Parathyroid adenoma (tissue), 2 donors: Measurements from ENCODE around the gene OR10H1.
"Not testable (repeated sequence)": the region's sequence is repeated elsewhere in the genome, so short reads cannot be mapped to it uniquely, and the experiment has no call there.

ENCODE experiments used
- H2AFZ ChIP-seq: fragments of 300-600 bp; sonication (generic); one replicate; pipeline ENCODE4 v1.7.0; 2017; ENCODE audit warnings: antibody characterized with exemption, mild to moderate bottlenecking
- H3K27ac ChIP-seq: fragments of 300-600 bp; sonication (generic); one replicate; pipeline ENCODE4 v1.7.0; 2017
- H3K27me3 ChIP-seq: fragments of 300-600 bp; sonication (generic); one replicate; pipeline ENCODE4 v1.7.0; 2017; ENCODE audit warnings: low read length; ENCODE audit not compliant: control insufficient read depth, insufficient read depth
- H3K36me3 ChIP-seq: fragments of 300-600 bp; sonication (generic); one replicate; pipeline ENCODE4 v1.7.0; 2017; ENCODE audit warnings: low read length; ENCODE audit not compliant: control insufficient read depth, insufficient read depth
- H3K4me1 ChIP-seq: fragments of 300-600 bp; sonication (generic); one replicate; pipeline ENCODE4 v1.7.0; 2017; ENCODE audit warnings: control low read depth
- H3K4me2 ChIP-seq: fragments of 300-600 bp; sonication (generic); one replicate; pipeline ENCODE4 v1.7.0; 2017; ENCODE audit warnings: low read length
- H3K4me3 ChIP-seq: fragments of 300-600 bp; sonication (generic); one replicate; pipeline ENCODE4 v1.7.0; 2017; ENCODE audit warnings: low read depth, low read length
- H3K79me2 ChIP-seq: fragments of 300-600 bp; sonication (generic); one replicate; pipeline ENCODE4 v1.7.0; 2017; ENCODE audit warnings: control low read depth
- H3K9ac ChIP-seq: fragments of 300-600 bp; sonication (generic); one replicate; pipeline ENCODE4 v1.7.0; 2017; ENCODE audit warnings: mild to moderate bottlenecking
- H3K9me3 ChIP-seq: fragments of 300-600 bp; sonication (generic); one replicate; pipeline ENCODE4 v1.7.0; 2017; ENCODE audit warnings: low read length; ENCODE audit not compliant: control insufficient read depth
- CTCF ChIP-seq: fragments of 300-600 bp; sonication (generic); IDR thresholded peaks from one replicate; pipeline ENCODE4 v1.7.0; 2017; ENCODE audit warnings: antibody characterized with exemption, mild to moderate bottlenecking
- donor health status: primary hyperparathyroidism.

OR10H1 gene

GRCh38 chr19:15776264-15776663 is 39.2 kb downstream of the OR10H1 start:
- Histone ChIP-seq H3K9ac (no peak overlapping the region), H3K4me2 (no peak overlapping the region), H3K27ac (no peak overlapping the region), H3K4me3 (no peak overlapping the region), H3K27me3 (peaks cover 4% of the 10 kb centered on the region), H3K4me1 (peaks cover 5% of the 10 kb centered on the region), H2AFZ (no peak overlapping the region), H3K36me3 (no peaks in the 10 kb centered on the region), H3K79me2 (no peaks in the 10 kb centered on the region), H3K9me3 (no peaks in the 10 kb centered on the region)
- no peak for TF ChIP-seq CTCF

GRCh38 chr19:15775249-15775648 is 40.2 kb downstream of the OR10H1 start:
- Histone ChIP-seq H3K27me3 (peaks cover 4% of the 10 kb centered on the region), H3K27ac (no peak overlapping the region), H3K9ac (no peak overlapping the region), H3K79me2 (no peaks in the 10 kb centered on the region), H2AFZ (no peak overlapping the region), H3K9me3 (no peaks in the 10 kb centered on the region), H3K4me2 (no peak overlapping the region), H3K4me3 (no peak overlapping the region), H3K36me3 (no peaks in the 10 kb centered on the region), H3K4me1 (peaks cover 3% of the 10 kb centered on the region)
- TF ChIP-seq CTCF: no peak

GRCh38 chr19:15774159-15774558 is 41.3 kb downstream of the OR10H1 start:
- not testable (repeated sequence) for H3K27ac ChIP-seq, H3K4me2 ChIP-seq

GRCh38 chr19:15769586-15769985 is 45.9 kb downstream of the OR10H1 start:
- H3K4me1 ChIP-seq: no peaks in the 10 kb centered on the region
- no peaks in the 10 kb centered on the region for H3K79me2 ChIP-seq
- no peak overlapping the region for H3K4me3 ChIP-seq
- H3K27me3 ChIP-seq: no peaks in the 10 kb centered on the region
- no peak overlapping the region for H3K4me2 ChIP-seq
- H2AFZ ChIP-seq: no peak overlapping the region
- no peak overlapping the region for H3K27ac ChIP-seq
- H3K9ac ChIP-seq: no peak overlapping the region
- no peaks in the 10 kb centered on the region for H3K9me3 ChIP-seq
- no peaks in the 10 kb centered on the region for H3K36me3 ChIP-seq
- TF ChIP-seq CTCF: no peak

More at GRCh38 chr19:15774159-15774558, 41.3 kb downstream of the OR10H1 start:
- H3K9me3 ChIP-seq, H2AFZ ChIP-seq, H3K4me3 ChIP-seq, H3K27me3 ChIP-seq, H3K79me2 ChIP-seq, H3K36me3 ChIP-seq, H3K9ac ChIP-seq, H3K4me1 ChIP-seq: not testable (repeated sequence)

- Histone ChIP-seq H3K4me2 (no peak overlapping the region), H3K27me3 (no peaks in the 10 kb centered on the region)
Observed at GRCh38 chr19:15759962-15760565, 55.4 kb downstream of the OR10H1 start.

More at GRCh38 chr19:15759962-15760565, 55.4 kb downstream of the OR10H1 start:
- no peak overlapping the region for H3K4me3 ChIP-seq
- no peaks in the 10 kb centered on the region for H3K9me3 ChIP-seq
- H3K79me2 ChIP-seq: no peaks in the 10 kb centered on the region
- no peak overlapping the region for H3K27ac ChIP-seq
- no peak for TF ChIP-seq CTCF
- no peak overlapping the region for H3K9ac ChIP-seq
- H3K36me3 ChIP-seq: no peaks in the 10 kb centered on the region
- no peaks in the 10 kb centered on the region for H3K4me1 ChIP-seq
- no peak overlapping the region for H2AFZ ChIP-seq
